Neutrophil (primary cell): ENCODE measurements around the gene SMIM1.
"Not testable (repeated sequence)": the region's sequence is repeated elsewhere in the genome, so short reads cannot be mapped to it uniquely, and the experiment has no call there.

ENCODE experiments used
- H3K27ac ChIP-seq: fragments of 200-600 bp; sonication (generic); 2 replicates; pipeline ENCODE4 v1.5.1; 2016; ENCODE audit warnings: mild to moderate bottlenecking, moderate library complexity
- H3K27me3 ChIP-seq: fragments of 200-600 bp; sonication (generic); 2 replicates; pipeline ENCODE4 v1.6.0; 2016; ENCODE audit warnings: mild to moderate bottlenecking
- H3K36me3 ChIP-seq: fragments of 200-600 bp; sonication (generic); 2 replicates; pipeline ENCODE4 v1.5.1; 2017
- H3K4me1 ChIP-seq, 2 experiments: fragments of 200-600 bp in 1 of 2; sonication (generic) in 1 of 2; 1 replicate in 1 of 2; 2 replicates in 1 of 2; pipeline versions ENCODE4 v1.5.1 to v1.6.1; 2013 to 2016; ENCODE audit warnings: low read depth in 1 of 2, low read length in 1 of 2, mild to moderate bottlenecking in 1 of 2, moderate library complexity in 1 of 2; ENCODE audit not compliant: control insufficient read depth in 1 of 2, insufficient read depth in 1 of 2
- H3K4me3 ChIP-seq, 2 experiments: fragments of 200-600 bp in 1 of 2; sonication (generic) in 1 of 2; 1 replicate in 1 of 2; 2 replicates in 1 of 2; pipeline ENCODE4 v1.5.1; 2013 to 2016; ENCODE audit warnings: low read depth in 1 of 2, low read length in 1 of 2, mild to moderate bottlenecking in 1 of 2, moderate library complexity in 1 of 2
- H3K9me3 ChIP-seq: fragments of 200-600 bp; sonication (generic); 2 replicates; pipeline ENCODE4 v1.5.1; 2016
- TF ChIP-seq, protein P1 (sequence below): fragments of 200-600 bp; sonication (generic); IDR thresholded peaks from 2 replicates; pipeline ENCODE4 v1.5.1; 2016; ENCODE audit warnings: antibody characterized with exemption

The SMIM1 gene, protein sequence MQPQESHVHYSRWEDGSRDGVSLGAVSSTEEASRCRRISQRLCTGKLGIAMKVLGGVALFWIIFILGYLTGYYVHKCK

DNA sequence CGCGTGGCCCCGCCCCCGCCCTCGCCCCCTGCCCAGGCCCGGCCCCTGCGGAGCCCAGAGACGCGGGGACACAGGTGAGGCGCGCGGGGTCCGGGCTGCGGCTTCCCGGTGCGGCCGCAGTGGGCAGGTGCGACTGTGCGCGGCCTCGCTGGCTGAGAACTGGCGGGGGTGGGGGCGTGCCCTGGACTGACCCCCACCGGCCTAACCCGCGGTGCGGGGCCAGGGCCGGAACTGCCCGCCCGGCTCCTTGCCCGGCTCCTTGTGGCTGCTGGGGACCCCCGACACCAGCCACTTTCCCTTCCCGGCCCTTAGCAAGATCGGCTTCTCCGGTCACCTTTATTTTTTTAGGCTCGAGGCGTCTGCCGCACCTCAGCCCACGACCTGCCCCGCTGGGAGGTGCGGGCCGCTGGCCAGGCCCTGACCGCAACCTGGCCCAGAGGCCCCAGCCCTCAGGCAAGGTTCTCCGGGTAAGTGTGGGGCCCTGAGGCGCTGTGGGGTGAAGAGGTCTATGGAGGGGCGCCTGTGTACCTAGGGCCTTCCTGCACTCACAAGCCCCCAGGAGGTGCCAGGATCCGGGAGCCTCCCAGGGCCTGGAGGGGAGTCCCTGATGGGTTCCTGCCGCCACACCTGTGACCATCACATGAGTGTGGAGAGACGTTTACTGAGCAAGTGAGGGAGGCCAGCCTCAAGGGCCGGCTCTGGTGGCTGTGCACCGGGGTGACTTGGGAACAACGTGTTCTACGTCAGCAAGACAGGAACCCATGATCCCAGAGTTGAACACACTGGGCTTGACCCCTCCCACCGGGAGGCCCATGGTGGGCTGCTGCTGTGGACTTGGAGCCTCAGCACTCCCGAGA lies at the start of gene SMIM1:
Gene SMIM1 (plus strand): TSS at position 35 of the 857 bp plus-strand sequence. CDS start 2,625 bp downstream, outside the sequence.
- H3K27ac ChIP-seq = no peak within 1 kb of the TSS
- TF ChIP-seq, protein P1, sequence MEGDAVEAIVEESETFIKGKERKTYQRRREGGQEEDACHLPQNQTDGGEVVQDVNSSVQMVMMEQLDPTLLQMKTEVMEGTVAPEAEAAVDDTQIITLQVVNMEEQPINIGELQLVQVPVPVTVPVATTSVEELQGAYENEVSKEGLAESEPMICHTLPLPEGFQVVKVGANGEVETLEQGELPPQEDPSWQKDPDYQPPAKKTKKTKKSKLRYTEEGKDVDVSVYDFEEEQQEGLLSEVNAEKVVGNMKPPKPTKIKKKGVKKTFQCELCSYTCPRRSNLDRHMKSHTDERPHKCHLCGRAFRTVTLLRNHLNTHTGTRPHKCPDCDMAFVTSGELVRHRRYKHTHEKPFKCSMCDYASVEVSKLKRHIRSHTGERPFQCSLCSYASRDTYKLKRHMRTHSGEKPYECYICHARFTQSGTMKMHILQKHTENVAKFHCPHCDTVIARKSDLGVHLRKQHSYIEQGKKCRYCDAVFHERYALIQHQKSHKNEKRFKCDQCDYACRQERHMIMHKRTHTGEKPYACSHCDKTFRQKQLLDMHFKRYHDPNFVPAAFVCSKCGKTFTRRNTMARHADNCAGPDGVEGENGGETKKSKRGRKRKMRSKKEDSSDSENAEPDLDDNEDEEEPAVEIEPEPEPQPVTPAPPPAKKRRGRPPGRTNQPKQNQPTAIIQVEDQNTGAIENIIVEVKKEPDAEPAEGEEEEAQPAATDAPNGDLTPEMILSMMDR = no peak

DNA sequence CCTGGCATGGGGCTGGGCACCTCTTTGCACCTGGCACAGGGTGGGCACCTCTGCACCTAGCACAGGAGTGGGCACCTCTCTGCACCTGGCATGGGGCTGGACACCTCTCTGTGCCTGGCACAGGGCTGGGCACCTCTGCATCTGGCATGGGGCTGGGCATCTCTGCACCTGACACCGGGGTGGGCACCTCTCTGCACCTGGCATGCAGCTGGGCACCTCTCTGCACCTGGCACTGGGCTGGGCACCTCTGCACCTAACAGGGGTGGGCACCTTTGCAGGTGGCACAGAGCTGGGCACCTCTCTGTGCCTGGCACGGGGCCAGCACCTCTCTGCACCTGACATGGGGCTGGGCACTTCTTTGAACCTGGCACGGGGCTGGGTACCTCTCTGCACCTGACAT lies 49.7 kb upstream of the SMIM1 start:
- H3K36me3 ChIP-seq = no peaks in the 10 kb centered on the region
- H3K9me3 ChIP-seq = no peaks in the 10 kb centered on the region
- no peak overlapping the region for H3K27ac ChIP-seq
- H3K27me3 ChIP-seq = peaks cover 36% of the 10 kb centered on the region
- no peak overlapping the region for H3K4me3 ChIP-seq
- peaks cover 0 to 3% of the 10 kb centered on the region in 2 experiments for H3K4me1 ChIP-seq
- TF ChIP-seq, protein P1 = no peak

More for the DNA sequence above, at the start of gene SMIM1:
- peaks cover 76% of the 10 kb centered on the region for H3K27me3 ChIP-seq
- H3K4me3 ChIP-seq = peak within 1 kb of the TSS; percentile 52 to 59
- no peaks in the 10 kb centered on the region for H3K9me3 ChIP-seq
- peaks cover 5% of the 10 kb centered on the region for H3K36me3 ChIP-seq
- peaks cover 3 to 20% of the 10 kb centered on the region in 2 experiments for H3K4me1 ChIP-seq

DNA sequence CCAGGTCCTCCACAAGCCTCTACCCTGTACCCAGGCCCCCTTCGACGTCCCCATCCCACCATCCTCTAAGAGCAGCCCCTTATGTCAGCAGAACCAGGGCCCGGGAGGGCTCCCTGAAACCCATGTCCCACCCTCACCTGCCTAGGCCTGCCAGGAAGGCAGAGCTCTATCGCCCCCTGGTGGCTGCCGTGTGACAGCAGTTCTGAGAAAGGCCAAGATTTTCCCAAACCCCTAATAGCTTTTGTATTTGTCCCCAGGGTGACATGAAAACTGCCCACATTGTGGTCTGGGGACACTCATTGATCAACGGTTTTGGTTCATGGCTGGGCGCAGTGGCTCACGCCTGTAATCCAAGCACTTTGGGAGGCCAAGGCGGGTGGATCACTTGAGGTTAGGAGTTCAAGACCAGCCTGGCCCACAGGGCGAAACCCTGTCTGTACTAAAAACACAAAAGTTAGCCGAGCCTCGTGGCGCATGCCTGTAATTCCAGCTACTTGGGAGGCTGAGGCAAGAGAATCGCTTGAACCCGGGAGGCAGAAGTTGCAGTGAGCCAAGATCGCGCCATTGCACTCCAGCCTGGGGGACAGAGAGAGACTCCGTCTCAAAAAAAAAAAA lies 48.0 kb upstream of the SMIM1 start:
- not testable (repeated sequence) for H3K27ac ChIP-seq, H3K4me1 ChIP-seq, H3K9me3 ChIP-seq, H3K4me3 ChIP-seq, H3K36me3 ChIP-seq
- TF ChIP-seq, protein P1 = peak; percentile 92
- H3K27me3 ChIP-seq = peaks cover 21% of the 10 kb centered on the region

DNA sequence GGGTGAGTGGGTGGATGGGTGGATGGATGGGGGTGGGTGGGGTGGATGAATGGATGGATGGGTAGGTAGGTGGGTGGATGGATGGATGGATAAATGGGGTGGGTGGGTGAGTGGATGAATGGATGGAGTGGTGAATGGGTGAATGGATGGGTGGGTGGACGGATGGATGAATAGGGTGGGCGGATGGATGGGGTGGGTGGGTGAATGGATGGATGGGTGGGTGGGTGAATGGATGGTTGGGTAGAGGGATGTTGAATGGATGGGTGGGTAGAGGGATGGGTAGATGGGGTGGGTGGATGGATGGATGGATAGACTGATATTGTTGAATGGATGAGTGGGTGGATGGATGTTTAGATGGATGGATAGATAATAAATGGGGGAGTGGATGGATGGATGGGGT lies 47.2 kb upstream of the SMIM1 start:
- Histone ChIP-seq H3K27ac (no peak overlapping the region), H3K36me3 (no peaks in the 10 kb centered on the region), H3K4me3 (no peak overlapping the region), H3K27me3 (peaks cover 18% of the 10 kb centered on the region), H3K9me3 (no peaks in the 10 kb centered on the region), H3K4me1 (no peaks in the 10 kb centered on the region)
- TF ChIP-seq, protein P1 = no peak

DNA sequence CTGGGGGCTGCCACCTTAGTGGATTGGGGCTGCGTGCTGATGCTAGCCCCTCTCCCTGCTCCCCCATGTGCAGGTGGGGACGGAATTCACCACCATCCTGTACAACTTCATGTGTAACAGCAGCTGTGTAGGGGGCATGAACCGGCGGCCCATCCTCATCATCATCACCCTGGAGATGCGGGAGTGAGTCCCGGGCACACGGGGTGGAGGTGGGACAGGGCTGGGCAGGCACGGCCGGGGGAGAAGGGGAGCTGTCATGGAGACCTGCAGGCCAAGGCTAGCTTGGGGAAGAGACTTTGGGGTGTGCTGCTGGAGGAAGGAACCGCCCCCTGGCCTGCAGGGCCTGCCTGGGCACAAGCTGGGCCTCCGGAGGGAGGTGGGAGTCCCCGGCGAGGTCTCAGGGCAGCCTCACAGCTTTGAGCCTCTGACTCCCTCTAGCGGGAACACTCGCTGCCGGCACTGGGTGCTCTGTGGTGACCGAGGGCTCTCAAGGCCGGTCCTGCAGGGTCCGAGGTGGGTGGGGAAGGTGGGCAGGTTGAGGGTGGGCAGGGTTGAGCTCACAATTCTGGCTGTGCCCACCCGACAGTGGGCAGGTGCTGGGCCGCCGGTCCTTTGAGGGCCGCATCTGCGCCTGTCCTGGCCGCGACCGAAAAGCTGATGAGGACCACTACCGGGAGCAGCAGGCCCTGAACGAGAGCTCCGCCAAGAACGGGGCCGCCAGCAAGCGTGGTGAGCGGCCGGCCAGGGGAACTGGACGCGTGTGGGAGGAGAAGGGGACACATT lies 45.3 kb upstream of the SMIM1 start:
- Histone ChIP-seq H3K4me3 (no peak overlapping the region), H3K27ac (no peak overlapping the region), H3K27me3 (peaks cover 32% of the 10 kb centered on the region), H3K9me3 (no peaks in the 10 kb centered on the region), H3K36me3 (no peaks in the 10 kb centered on the region), H3K4me1 (no peaks in the 10 kb centered on the region)
- TF ChIP-seq, protein P1 = no peak
